ENCODE data around the gene ATP6AP2.
A peak's percentile ranks its signal among the peaks of the same experiment; 100 is the strongest.

ATP6AP2 gene

DNA sequence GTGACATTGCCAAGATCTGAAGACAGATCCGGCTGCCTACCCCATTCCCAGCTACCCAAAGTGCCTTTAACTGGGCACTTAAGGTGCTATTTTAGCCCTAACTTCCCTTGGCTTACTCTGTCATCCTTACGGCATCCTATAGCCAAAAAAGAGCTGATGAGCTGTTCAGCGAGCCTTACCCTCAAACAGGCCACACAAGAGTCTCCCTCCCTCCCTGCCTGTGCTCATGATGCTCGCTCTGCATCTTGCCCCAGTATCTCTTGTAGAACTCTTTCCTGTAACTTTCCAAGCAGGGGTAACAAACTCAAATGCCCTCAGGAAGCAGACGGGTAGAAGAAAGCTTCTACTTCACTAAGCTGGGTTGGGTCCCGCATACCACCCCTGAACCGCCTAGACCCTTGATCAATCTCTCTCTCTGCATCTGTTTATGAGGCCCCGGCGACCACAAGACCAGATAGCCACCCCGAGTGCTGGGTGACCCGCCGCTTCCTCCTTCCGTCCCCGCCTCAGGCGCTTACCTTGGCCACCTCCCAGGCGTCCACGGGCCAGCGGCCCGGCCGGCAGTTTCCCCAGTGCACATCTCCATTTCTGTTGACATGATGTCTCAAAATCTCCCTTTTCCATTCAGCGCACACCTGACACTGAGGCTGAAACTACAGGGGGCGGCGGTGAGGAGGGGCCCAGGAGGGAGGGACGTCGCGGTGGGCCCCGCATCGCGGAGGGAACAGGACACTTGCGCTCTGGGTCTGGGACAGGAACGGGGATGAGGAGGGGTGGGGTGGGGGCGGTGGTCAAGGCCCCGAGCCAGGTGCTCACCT, 65.9 kb downstream of the ATP6AP2 start:
- FAIRE-seq, result no peak

DNA sequence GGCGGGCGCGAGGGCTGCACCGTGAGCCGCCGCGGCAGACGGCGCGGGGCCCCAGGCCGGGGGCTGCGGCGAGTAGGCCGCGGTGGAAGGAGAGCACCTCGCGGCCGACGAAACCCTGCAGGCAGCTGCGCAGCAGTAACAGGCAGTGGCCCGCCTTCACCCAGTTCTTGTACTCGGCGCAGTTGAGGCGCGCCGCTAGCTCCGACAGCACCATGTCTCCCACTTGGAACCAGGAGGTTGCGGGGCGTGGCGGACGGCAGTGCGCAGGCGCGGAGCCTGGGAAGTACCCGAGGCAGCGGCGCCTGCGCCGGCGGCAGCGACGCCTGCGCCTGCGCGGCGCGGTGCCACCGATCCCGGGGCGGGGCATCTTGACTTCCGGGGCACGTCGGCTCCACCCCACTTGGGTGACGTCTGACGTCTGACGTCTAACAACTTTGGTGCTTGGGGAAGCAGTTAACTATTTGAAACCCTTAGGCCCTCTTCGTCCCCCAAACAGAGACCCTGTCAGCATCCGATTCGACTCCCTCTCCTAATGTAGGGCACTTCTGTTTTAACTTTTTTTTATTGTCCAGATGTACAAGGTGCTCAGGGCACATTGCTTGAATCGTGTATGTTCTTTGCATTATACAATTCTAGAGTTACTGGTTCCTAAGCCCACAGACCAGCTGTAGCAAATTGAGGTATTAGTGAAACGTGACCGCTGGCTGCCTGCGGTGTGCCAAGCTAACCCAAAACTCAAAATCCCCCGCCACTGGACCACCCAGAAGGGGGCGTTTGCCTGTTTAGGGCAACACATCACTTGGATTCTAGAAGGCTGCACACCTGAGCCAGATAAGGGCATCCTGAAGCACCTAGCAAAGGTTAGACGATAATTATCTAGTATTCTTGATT, 66.8 kb downstream of the ATP6AP2 start, which contains the start of gene CXorf38:
Gene CXorf38 (minus strand): TSS at position 255 of the 891 bp plus-strand sequence. CDS start 41 bp downstream, at position 214.
- no peak for FAIRE-seq

GRCh38 chrX:40651620-40652223, 71.0 kb downstream of the ATP6AP2 start:
- peak; percentile 92 for FAIRE-seq

GRCh38 chrX:40652664-40653063, 71.9 kb downstream of the ATP6AP2 start:
- FAIRE-seq, result no peak

GRCh38 chrX:40653535-40653934, 72.8 kb downstream of the ATP6AP2 start:
- no peak for FAIRE-seq

All from endometrium (tissue), 2 donors.